Measurements from ENCODE around the gene DNAI1.

DNA sequence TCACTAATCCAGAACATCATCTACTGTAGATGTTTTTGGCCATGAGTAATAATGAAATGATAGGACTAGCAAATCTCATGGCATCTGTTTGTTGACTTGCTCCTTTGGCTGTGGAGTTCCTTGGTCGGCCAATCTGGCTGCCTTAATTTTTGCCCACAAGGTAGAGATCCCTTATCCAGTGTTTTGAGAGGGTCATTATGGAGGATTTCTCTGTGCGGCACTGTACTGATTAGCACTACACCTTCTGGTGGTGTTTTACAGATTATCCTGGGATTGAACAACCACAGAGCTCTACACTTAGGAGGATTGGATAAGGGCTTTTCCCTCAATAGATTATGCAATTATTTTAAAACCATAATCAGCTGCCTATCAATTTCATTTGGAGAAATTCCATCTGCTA lies 67.4 kb downstream of the DNAI1 start:
- TF ChIP-seq USF2 (IDR thresholded peaks at IDR 0.05; ENCODE audit: low read depth, low read length) = no peak
- TF ChIP-seq USF2 (CRISPR knock-in tag; IDR thresholded peaks at IDR 0.05; ENCODE audit: borderline replicate concordance) = no peak
- TF ChIP-seq TAF1 (CRISPR knock-in tag; IDR thresholded peaks at IDR 0.05) = no peak

All from HepG2 (cell line).